Adrenal gland (tissue), 12 donors: ENCODE measurements around the gene SNAPC4. TPM values are rescaled to one million over a fixed set of nuclear protein-coding genes. Genes with fewer than 3 reads are reported as not detected.

Source experiments
- DNase-seq, 7 donors: peaks; one replicate each; pipeline ENCODE4 v3.0.0-alpha.2; 2019 to 2020
- H3K27ac ChIP-seq, 5 donors: fragments of 200-600 bp; sonication (generic) in 4 of 5; 1 replicate in 3 of 5; 2 replicates in 2 of 5; pipeline versions ENCODE4 v1.5.1 to v1.8.0; 2016 to 2020; ENCODE audit warnings: mild to moderate bottlenecking in 1 of 5
- H3K27me3 ChIP-seq: fragments of 200-600 bp; 2 replicates; pipeline ENCODE4 v1.8.0; 2021
- H3K36me3 ChIP-seq, 2 donors: fragments of 200-600 bp; replicated peaks in 1 of 2; 1 replicate in 1 of 2; 2 replicates in 1 of 2; pipeline versions ENCODE4 v1.5.1 to v1.8.0; 2018 to 2022
- H3K4me1 ChIP-seq, 2 donors: fragments of 200-600 bp; replicated peaks in 1 of 2; 1 replicate in 1 of 2; 2 replicates in 1 of 2; pipeline versions ENCODE4 v1.5.1 to v1.8.0; 2018 to 2021
- H3K4me3 ChIP-seq, 4 donors: fragments of 200-600 bp; sonication (generic) in 3 of 4; one replicate each; pipeline ENCODE4 v1.5.1; 2016 to 2018
- H3K9me3 ChIP-seq, 3 donors: fragments of 200-600 bp; sonication (generic) in 1 of 3; replicated peaks in 1 of 3; 1 replicate in 2 of 3; 2 replicates in 1 of 3; pipeline versions ENCODE4 v1.5.1 to v1.8.0; 2016 to 2021
- CTCF ChIP-seq, 6 experiments: fragments of 450-650 bp in 4 of 6; fragments of 200-600 bp in 2 of 6; sonication (generic) in 1 of 6; IDR thresholded peaks; 1 replicate in 5 of 6; 2 replicates in 1 of 6; pipeline versions ENCODE4 v1.5.1 to v1.8.0; 2016 to 2021; ENCODE audit warnings: antibody characterized with exemption in 6 of 6, mild to moderate bottlenecking in 2 of 6, moderate library complexity in 1 of 6
- POLR2A ChIP-seq, 2 donors: fragments of 450-650 bp; IDR thresholded peaks; one replicate each; pipeline ENCODE4 v1.6.1; 2017; ENCODE audit warnings: antibody characterized with exemption in 2 of 2, mild to moderate bottlenecking in 2 of 2, moderate library complexity in 1 of 2
- WGBS, 4 donors: extraction: QIAGEN DNeasy Blood & Tissue Kit in 2 of 4; methylation state at CpG; one replicate each; pipeline versions ENCODE4 v1.1.5 to v1.1.7; 2013 to 2017; 5-methylcytosine and 5-hydroxymethylcytosine counted together
- intact Hi-C, 2 donors: fragments of 100-400 bp; cut with DNase I; formaldehyde crosslinking; loops; one replicate each; pipeline versions ENCODE4 v1.14.1 to v1.15.0; 2022 to 2023
- polyA plus RNA-seq, 3 donors: library from polyadenylated mRNA; stranded (reverse); fragments of 200-250 nt in 2 of 3; fragments of 350-450 nt in 1 of 3; fragmentation: Illumina TruSeq in 1 of 3; extraction: RNeasy Lipid Tissue Mini Kit (QIAGEN cat#74804) in 1 of 3; gene quantifications; one replicate each; pipeline ENCODE4 v1.2.3, GENCODE V29; 2013 to 2014
- total RNA-seq, 9 donors: library from RNA; depleted of rRNA in 4 of 9; stranded (reverse); fragments of >200 nt in 4 of 9; fragments of 120-200 nt in 1 of 9; fragmentation: NEBNext Ultra II Directional in 1 of 9; extraction: Animal tissue kit (Norgen Biotek cat#: 25700) in 1 of 9; gene quantifications; one replicate each; pipeline versions ENCODE4 v1.1.0 to v1.2.4, GENCODE V29; 2013 to 2023
- donor health status: healthy with polysubstance abuse.
- donor health status: Bipolar disorder and iron deficiency.
- donor health status: DM: yes; HTN: yes; CAD: no.
- donor health status: DM: no; HTN: no; CAD: no.
- donor health status: DM: no; HTN: no; CAD: no.
- donor health status: DM: yes; HTN: yes; CAD: no.

The SNAPC4 gene
- total and polyA plus RNA-seq, 12 donors: 2.4 to 20.1 (median 5.6) TPM

DNA sequence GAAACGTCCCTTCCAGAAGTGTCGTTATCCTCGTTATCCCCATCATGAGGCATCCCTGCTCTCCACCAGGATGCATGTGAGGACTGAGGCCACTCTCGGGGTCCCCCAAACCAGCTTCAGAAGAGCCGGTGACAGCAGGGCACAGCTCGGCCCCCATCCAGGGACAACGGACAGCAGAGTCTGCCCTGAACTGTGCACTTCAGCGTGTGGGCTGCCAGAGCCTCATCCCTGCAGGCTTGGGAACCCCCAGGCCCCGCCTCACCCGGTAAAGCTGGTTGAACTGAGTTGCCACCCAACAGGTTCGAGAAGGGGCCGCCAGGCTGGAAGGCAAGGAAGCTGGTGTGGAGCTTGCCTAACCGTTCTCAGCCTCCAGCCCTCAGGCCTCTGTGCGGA is 25.8 kb downstream of the SNAPC4 start:
- Histone ChIP-seq H3K27me3 (no peaks in the 10 kb centered on the region), H3K4me1 (peaks cover 0 to 9% of the 10 kb centered on the region in 2 donors), H3K4me3 (no peak overlapping the region), H3K27ac (peak overlapping the region in 1 of 5 donors; percentile 78), H3K9me3 (no peaks in the 10 kb centered on the region), H3K36me3 (peaks cover 0 to 5% of the 10 kb centered on the region in 2 donors)
- intact Hi-C loops: no loop called here
- 84 to 93% (median 86%) methylated on average over 5 to 14 of the region's 14 CpGs for WGBS, 4 donors
- TF ChIP-seq CTCF (IDR thresholded peaks at IDR 0.05) (no peak), POLR2A (IDR thresholded peaks at IDR 0.05) (no peak)
- no peak for DNase-seq

- no peak for TF ChIP-seq CTCF (IDR thresholded peaks at IDR 0.05)
- TF ChIP-seq POLR2A (IDR thresholded peaks at IDR 0.05): no peak
- H3K27me3 ChIP-seq: no peaks in the 10 kb centered on the region
- H3K27ac ChIP-seq: peak within 1 kb of the TSS in 3 of 5 donors; percentile 2 to 78 (median 37)
- H3K9me3 ChIP-seq: no peaks in the 10 kb centered on the region
- intact Hi-C loops: no loop called here
- peaks cover 0 to 9% of the 10 kb centered on the region in 2 donors for H3K4me1 ChIP-seq
- H3K4me3 ChIP-seq: peak within 1 kb of the TSS in 1 of 4 donors; percentile 42
- 57 to 69% (median 62%) methylated on average over 13 to 27 of the region's 27 CpGs for WGBS, 4 donors
- peaks cover 0 to 4% of the 10 kb centered on the region in 2 donors for H3K36me3 ChIP-seq
- peak in 3 of 7 donors; percentile 50 to 61 (median 54) for DNase-seq
Measured at GRCh38 chr9:136373300-136374182, 26.4 kb downstream of the SNAPC4 start, which contains the start of gene CARD9. Gene CARD9 (minus strand): TSS chr9:136373669. CDS start chr9:136372078, 1,591 bp downstream.

GRCh38 chr9:136372561-136373299 is 27.2 kb downstream of the SNAPC4 start:
- H3K9me3 ChIP-seq: no peaks in the 10 kb centered on the region
- intact Hi-C loops: no loop called here
- 17 to 37% (median 28%) methylated on average over 3 to 21 of the region's 21 CpGs for WGBS, 4 donors

More at GRCh38 chr9:136372561-136373299, 27.2 kb downstream of the SNAPC4 start:
- no peak for TF ChIP-seq POLR2A (IDR thresholded peaks at IDR 0.05)
- TF ChIP-seq CTCF (IDR thresholded peaks at IDR 0.05): no peak
- Histone ChIP-seq H3K36me3 (peaks cover 0 to 4% of the 10 kb centered on the region in 2 donors), H3K27me3 (no peaks in the 10 kb centered on the region), H3K4me1 (peaks cover 0 to 9% of the 10 kb centered on the region in 2 donors), H3K4me3 (peak overlapping the region in 1 of 4 donors; percentile 42), H3K27ac (peak overlapping the region in 3 of 5 donors; percentile 2 to 78 (median 37))
- peak in 5 of 7 donors; percentile 55 to 73 (median 64) for DNase-seq
